CD4-positive, alpha-beta memory T cell (primary cell): ENCODE measurements around the gene ABCA13. TPM values are rescaled to one million over a fixed set of nuclear protein-coding genes. Genes with fewer than 3 reads are reported as not detected.

ENCODE experiments used
- CTCF ChIA-PET: fragments of 350-600 bp; sonication (Branson Sonifier 250); formaldehyde crosslinking; loops from one replicate; lab custom pipeline; 2021; ENCODE audit warnings: inconsistent platforms; ENCODE audit not compliant: partially characterized antibody; lab: Charles Lee
- POLR2A ChIA-PET: fragments of 350-600 bp; sonication (Branson Sonifier 250); formaldehyde crosslinking; loops from one replicate; lab custom pipeline; 2021; ENCODE audit not compliant: partially characterized antibody; lab: Charles Lee
- DNase-seq, 5 donors: peaks; one replicate each; pipeline versions ENCODE4 v3.0.0 to v3.0.0-alpha.2; 2020 to 2022; ENCODE audit warnings: mixed read lengths in 1 of 5
- H3K27ac ChIP-seq: one replicate; pipeline ENCODE4 v1.7.0; 2013; ENCODE audit warnings: low read depth, low read length
- H3K27me3 ChIP-seq: 2 replicates; pipeline ENCODE4 v1.7.0; 2013; ENCODE audit warnings: mild to moderate bottlenecking, low read length, moderate library complexity; ENCODE audit not compliant: insufficient read depth
- H3K36me3 ChIP-seq: 2 replicates; pipeline ENCODE4 v1.7.0; 2013; ENCODE audit warnings: mild to moderate bottlenecking, low read length, moderate library complexity; ENCODE audit not compliant: insufficient read depth
- H3K4me1 ChIP-seq: 2 replicates; pipeline ENCODE4 v1.7.0; 2013; ENCODE audit warnings: mild to moderate bottlenecking, low read length, moderate library complexity; ENCODE audit not compliant: insufficient read depth
- H3K4me3 ChIP-seq, 2 donors: one replicate each; pipeline ENCODE4 v1.7.0; 2013; ENCODE audit warnings: low read length in 2 of 2, mild to moderate bottlenecking in 1 of 2
- H3K9me3 ChIP-seq, 2 donors: one replicate each; pipeline ENCODE4 v1.7.0; 2013; ENCODE audit warnings: low read length in 2 of 2, control low read depth in 1 of 2; ENCODE audit not compliant: control insufficient read depth in 1 of 2
- H3K27ac Mint-ChIP-seq, 7 donors: one replicate each; pipeline ENCODE4 v1.8.0; 2020 to 2021; ENCODE audit warnings: mixed read lengths in 7 of 7, mild to moderate bottlenecking in 6 of 7, inconsistent platforms in 3 of 7, moderate library complexity in 3 of 7
- H3K27me3 Mint-ChIP-seq, 2 donors: one replicate each; pipeline ENCODE4 v1.8.0; 2020 to 2021; ENCODE audit warnings: mixed read lengths in 2 of 2
- H3K36me3 Mint-ChIP-seq, 2 donors: one replicate each; pipeline ENCODE4 v1.8.0; 2020 to 2021; ENCODE audit warnings: mixed read lengths in 2 of 2, inconsistent platforms in 1 of 2, mild to moderate bottlenecking in 1 of 2
- H3K4me1 Mint-ChIP-seq, 4 donors: one replicate each; pipeline ENCODE4 v1.8.0; 2020 to 2021; ENCODE audit warnings: mixed read lengths in 4 of 4, mild to moderate bottlenecking in 1 of 4
- H3K4me3 Mint-ChIP-seq, 8 donors: one replicate each; pipeline ENCODE4 v1.8.0; 2020 to 2021; ENCODE audit warnings: mixed read lengths in 8 of 8, mild to moderate bottlenecking in 7 of 8, moderate library complexity in 6 of 8, inconsistent platforms in 3 of 8
- H3K9me3 Mint-ChIP-seq, 8 donors: one replicate each; pipeline ENCODE4 v1.8.0; 2020 to 2021; ENCODE audit warnings: mixed read lengths in 8 of 8, mild to moderate bottlenecking in 5 of 8, inconsistent platforms in 3 of 8, moderate library complexity in 1 of 8
- intact Hi-C: fragments of 100-400 bp; cut with micrococcal nuclease; formaldehyde crosslinking; loops from one replicate; pipeline ENCODE4 v1.15.1; 2023
- polyA plus RNA-seq, 2 donors: library from polyadenylated mRNA; unstranded; fragments of 300-500 nt; fragmentation: Illumina TruSeq; gene quantifications; one replicate each; pipeline ENCODE4 v1.2.3, GENCODE V29; 2021
- total RNA-seq, 2 experiments: library from RNA; stranded (reverse); gene quantifications; one replicate each; pipeline ENCODE4 v1.2.3, GENCODE V29; 2021

ABCA13 gene
- total and polyA plus RNA-seq, 4 experiments from 2014 or later: not detected

DNA sequence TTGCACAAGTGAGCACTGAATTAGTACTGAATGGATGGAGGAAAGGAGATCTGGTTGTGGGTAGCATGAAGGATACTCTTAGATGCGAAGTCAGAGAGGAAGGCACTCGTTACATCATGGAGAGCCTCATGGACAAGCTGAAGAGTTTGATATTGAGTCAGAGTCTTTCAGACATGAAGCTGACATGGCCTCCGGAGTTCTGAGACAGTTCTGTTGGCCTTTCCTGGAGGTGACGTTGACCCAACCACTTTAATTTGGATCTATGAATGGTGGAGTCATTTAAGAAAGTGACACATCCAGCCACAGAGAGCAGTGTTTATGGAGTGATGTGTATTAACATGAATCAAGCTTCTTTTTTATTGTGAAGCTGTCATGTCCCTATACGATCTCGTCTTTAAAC lies 466.8 kb downstream of the ABCA13 start:
- no peak overlapping the region for H3K4me3 ChIP-seq
- no peak overlapping the region for H3K27ac ChIP-seq
- POLR2A ChIA-PET: no interaction called here
- no peaks in the 10 kb centered on the region for H3K4me1 ChIP-seq
- CTCF ChIA-PET: no interaction called here
- no peaks in the 10 kb centered on the region for H3K36me3 ChIP-seq
- H3K9me3 ChIP-seq: no peaks in the 10 kb centered on the region
- no peak for DNase-seq
- intact Hi-C loops: no loop called here
- H3K4me3 Mint-ChIP-seq: no peak overlapping the region
- H3K27me3 ChIP-seq: no peaks in the 10 kb centered on the region
- peaks cover 0 to 6% (median under 1%) of the 10 kb centered on the region in 8 donors for H3K9me3 Mint-ChIP-seq
- H3K36me3 Mint-ChIP-seq: no peaks in the 10 kb centered on the region
- no peaks in the 10 kb centered on the region for H3K27me3 Mint-ChIP-seq
- H3K27ac Mint-ChIP-seq: no peak overlapping the region
- no peaks in the 10 kb centered on the region for H3K4me1 Mint-ChIP-seq

- H3K27ac Mint-ChIP-seq: no peak overlapping the region
- H3K4me3 Mint-ChIP-seq: no peak overlapping the region
- Histone ChIP-seq H3K4me1 (no peaks in the 10 kb centered on the region), H3K4me3 (no peak overlapping the region), H3K36me3 (no peaks in the 10 kb centered on the region), H3K27ac (no peak overlapping the region), H3K27me3 (no peaks in the 10 kb centered on the region), H3K9me3 (no peaks in the 10 kb centered on the region)
- H3K27me3 Mint-ChIP-seq: no peaks in the 10 kb centered on the region
- H3K36me3 Mint-ChIP-seq: no peaks in the 10 kb centered on the region
- H3K9me3 Mint-ChIP-seq: peaks cover 0 to 4% (median 0%) of the 10 kb centered on the region in 8 donors
- ChIA-PET POLR2A (no interaction called here), CTCF (no interaction called here)
- no peak for DNase-seq
- no peaks in the 10 kb centered on the region for H3K4me1 Mint-ChIP-seq
- intact Hi-C loops: no loop called here
Observed at GRCh38 chr7:48643431-48644013, 472.3 kb downstream of the ABCA13 start.

- no peaks in the 10 kb centered on the region for H3K36me3 Mint-ChIP-seq
- intact Hi-C loops: no loop called here
- H3K27ac Mint-ChIP-seq: no peak overlapping the region
Observed at GRCh38 chr7:48658138-48658537, 486.9 kb downstream of the ABCA13 start.

GRCh38 chr7:48660306-48660870 lies 489.1 kb downstream of the ABCA13 start:
- H3K4me1 Mint-ChIP-seq: no peaks in the 10 kb centered on the region
- POLR2A ChIA-PET: no interaction called here

More at GRCh38 chr7:48658138-48658537, 486.9 kb downstream of the ABCA13 start:
- no peak overlapping the region for H3K4me3 ChIP-seq
- no peak for DNase-seq
- H3K4me1 ChIP-seq: no peaks in the 10 kb centered on the region
- POLR2A ChIA-PET: no interaction called here
- H3K9me3 ChIP-seq: no peaks in the 10 kb centered on the region
- no peaks in the 10 kb centered on the region for H3K27me3 ChIP-seq
- Mint-ChIP-seq H3K9me3 (peaks cover 0 to 14% (median 4%) of the 10 kb centered on the region in 8 donors), H3K27me3 (no peaks in the 10 kb centered on the region), H3K4me1 (no peaks in the 10 kb centered on the region), H3K4me3 (no peak overlapping the region)
- CTCF ChIA-PET: no interaction called here
- no peak overlapping the region for H3K27ac ChIP-seq
- H3K36me3 ChIP-seq: no peaks in the 10 kb centered on the region

DNA sequence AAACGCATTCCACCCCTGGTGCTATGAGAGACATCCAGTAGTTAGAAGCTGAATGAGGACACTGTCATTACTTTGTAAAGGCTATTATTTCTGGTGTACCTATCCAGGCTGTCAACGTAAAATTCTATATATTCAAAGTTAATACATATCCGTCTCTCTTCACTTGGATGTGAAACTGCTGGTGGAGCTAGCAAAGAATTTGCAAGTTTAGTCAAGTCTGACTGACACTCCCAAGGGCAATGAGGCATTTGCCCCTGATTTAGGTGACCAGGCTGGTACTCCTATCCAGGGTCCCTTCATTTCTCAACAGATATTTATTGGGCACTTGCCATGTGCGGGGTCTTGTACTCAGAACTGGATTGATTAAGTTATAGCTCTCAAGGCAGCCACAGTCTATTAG lies 493.0 kb downstream of the ABCA13 start:
- no peaks in the 10 kb centered on the region for H3K4me1 ChIP-seq
- peaks cover 0 to 3% (median 0%) of the 10 kb centered on the region in 8 donors for H3K9me3 Mint-ChIP-seq
- no peak for DNase-seq
- intact Hi-C loops: no loop called here
- no peak overlapping the region for H3K27ac ChIP-seq
- H3K36me3 Mint-ChIP-seq: no peaks in the 10 kb centered on the region
- H3K27ac Mint-ChIP-seq: no peak overlapping the region
- no peaks in the 10 kb centered on the region for H3K4me1 Mint-ChIP-seq
- ChIA-PET POLR2A (no interaction called here), CTCF (no interaction called here)
- H3K36me3 ChIP-seq: no peaks in the 10 kb centered on the region
- no peaks in the 10 kb centered on the region for H3K27me3 ChIP-seq
- H3K9me3 ChIP-seq: no peaks in the 10 kb centered on the region
- no peak overlapping the region for H3K4me3 Mint-ChIP-seq
- H3K4me3 ChIP-seq: no peak overlapping the region
- H3K27me3 Mint-ChIP-seq: no peaks in the 10 kb centered on the region

More at GRCh38 chr7:48660306-48660870, 489.1 kb downstream of the ABCA13 start:
- no peak overlapping the region for H3K27ac Mint-ChIP-seq
- no peaks in the 10 kb centered on the region for H3K36me3 Mint-ChIP-seq
- H3K4me3 Mint-ChIP-seq: no peak overlapping the region
- no peaks in the 10 kb centered on the region for H3K4me1 ChIP-seq
- CTCF ChIA-PET: no interaction called here
- no peak for DNase-seq
- H3K4me3 ChIP-seq: no peak overlapping the region
- no peaks in the 10 kb centered on the region for H3K27me3 Mint-ChIP-seq
- H3K9me3 ChIP-seq: no peaks in the 10 kb centered on the region
- intact Hi-C loops: no loop called here
- no peaks in the 10 kb centered on the region for H3K27me3 ChIP-seq
- peaks cover 0 to 11% (median 2%) of the 10 kb centered on the region in 8 donors for H3K9me3 Mint-ChIP-seq
- H3K36me3 ChIP-seq: no peaks in the 10 kb centered on the region
- H3K27ac ChIP-seq: no peak overlapping the region

- H3K4me3 ChIP-seq: no peak overlapping the region
- no peak overlapping the region for H3K4me3 Mint-ChIP-seq
- H3K9me3 ChIP-seq: no peaks in the 10 kb centered on the region
- no peaks in the 10 kb centered on the region for H3K36me3 ChIP-seq
- no peak overlapping the region for H3K27ac ChIP-seq
- no peaks in the 10 kb centered on the region for H3K27me3 Mint-ChIP-seq
- H3K27ac Mint-ChIP-seq: no peak overlapping the region
- ChIA-PET CTCF (no interaction called here), POLR2A (no interaction called here)
- peaks cover 0 to 4% (median 2%) of the 10 kb centered on the region in 8 donors for H3K9me3 Mint-ChIP-seq
- no peaks in the 10 kb centered on the region for H3K27me3 ChIP-seq
- no peak for DNase-seq
- no peaks in the 10 kb centered on the region for H3K36me3 Mint-ChIP-seq
- H3K4me1 Mint-ChIP-seq: no peaks in the 10 kb centered on the region
- intact Hi-C loops: no loop called here
- no peaks in the 10 kb centered on the region for H3K4me1 ChIP-seq
Observed at GRCh38 chr7:48665353-48666135, 494.3 kb downstream of the ABCA13 start.

DNA sequence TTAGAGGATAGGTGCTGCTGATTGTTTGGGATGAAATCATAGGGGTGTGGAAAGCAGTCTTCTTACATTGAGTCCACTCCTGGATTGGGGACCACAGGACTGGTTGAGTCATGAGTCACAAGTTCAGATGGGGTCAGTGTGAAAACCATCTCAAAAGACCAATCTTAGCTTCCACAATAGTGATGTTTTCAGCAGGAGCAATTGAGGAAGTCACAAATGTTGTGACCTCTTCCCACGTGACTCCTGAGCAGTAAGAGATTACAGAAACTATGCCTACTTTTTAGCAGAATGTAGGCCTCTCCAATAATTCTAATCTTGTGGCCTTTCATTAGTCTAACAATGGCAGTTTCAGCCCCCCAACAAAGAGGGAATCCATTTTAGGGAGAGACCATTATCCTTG lies 496.1 kb downstream of the ABCA13 start:
- intact Hi-C loops: no loop called here
- Mint-ChIP-seq H3K4me3 (no peak overlapping the region), H3K27me3 (no peaks in the 10 kb centered on the region), H3K27ac (no peak overlapping the region), H3K4me1 (no peaks in the 10 kb centered on the region), H3K36me3 (no peaks in the 10 kb centered on the region), H3K9me3 (peaks cover 0 to 11% (median 2%) of the 10 kb centered on the region in 8 donors)
- POLR2A ChIA-PET: no interaction called here
- H3K27ac ChIP-seq: no peak overlapping the region
- no peaks in the 10 kb centered on the region for H3K36me3 ChIP-seq
- DNase-seq: no peak
- no peaks in the 10 kb centered on the region for H3K9me3 ChIP-seq
- CTCF ChIA-PET: no interaction called here
- H3K4me1 ChIP-seq: no peaks in the 10 kb centered on the region
- no peak overlapping the region for H3K4me3 ChIP-seq
- H3K27me3 ChIP-seq: no peaks in the 10 kb centered on the region
